GM19239 (cell line): ENCODE data around the gene B4GALT2.
A peak's percentile ranks its signal among the peaks of the same experiment; 100 is the strongest.

Source experiments
- DNase-seq: peaks from one replicate; pipeline ENCODE4 v3.0.0; 2011; ENCODE audit warnings: low spot score; ENCODE audit not compliant: insufficient read length
- FAIRE-seq: peaks from 2 replicates; lab custom pipeline; 2011; peaks lifted over from hg19 to GRCh38; lab: Jason Lieb, UNC

The B4GALT2 gene

DNA sequence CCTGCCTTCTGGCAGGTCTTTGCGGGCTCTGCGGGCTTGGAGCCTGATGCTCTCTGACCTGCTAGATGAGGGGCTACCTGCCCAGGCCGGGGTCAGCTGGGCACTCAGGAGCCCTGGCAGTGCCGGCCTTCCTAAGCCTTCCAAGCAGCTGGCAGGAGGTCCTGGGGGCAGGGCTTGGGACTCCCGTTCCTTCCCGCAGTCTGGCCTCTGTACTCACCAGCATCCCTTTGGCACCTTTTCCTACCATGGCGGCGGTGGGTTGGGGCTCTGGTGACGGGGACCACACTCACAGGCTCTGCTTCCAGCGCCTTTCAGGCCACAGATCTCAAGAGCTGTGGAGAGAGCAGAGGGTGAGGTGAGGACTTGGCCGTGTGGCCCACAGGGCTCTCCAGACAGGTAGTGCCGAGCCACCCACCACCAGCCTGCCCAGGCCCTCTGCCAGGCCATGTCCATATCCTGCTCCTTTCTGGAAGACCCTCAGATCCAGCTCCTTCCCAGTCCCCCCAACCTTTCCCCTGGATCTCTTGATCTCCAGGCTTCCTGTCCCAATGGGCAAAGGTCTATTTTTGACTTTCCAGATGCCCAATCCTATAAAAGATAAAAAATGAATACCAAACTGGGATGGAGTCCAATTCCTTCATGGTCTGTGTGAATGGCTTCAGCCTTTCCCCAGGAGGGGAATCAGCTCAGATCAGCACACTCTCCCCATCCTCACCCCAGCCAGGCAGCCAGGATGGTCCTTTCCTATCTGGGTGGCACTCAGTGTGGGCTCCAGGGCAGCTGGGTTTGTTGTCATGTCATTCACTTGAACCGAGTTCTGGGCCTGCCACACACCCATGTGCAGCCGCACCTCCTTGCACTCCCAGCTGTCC, 45.3 kb downstream of the B4GALT2 start:
- no peak for FAIRE-seq
- no peak for DNase-seq

- no peak for DNase-seq
- no peak for FAIRE-seq
These were observed 46.0 kb downstream of the B4GALT2 start for GRCh38 chr1:44024903-44025525.

- FAIRE-seq (no peak), DNase-seq (no peak)
These were observed 46.8 kb downstream of the B4GALT2 start for GRCh38 chr1:44025816-44026215.

DNA sequence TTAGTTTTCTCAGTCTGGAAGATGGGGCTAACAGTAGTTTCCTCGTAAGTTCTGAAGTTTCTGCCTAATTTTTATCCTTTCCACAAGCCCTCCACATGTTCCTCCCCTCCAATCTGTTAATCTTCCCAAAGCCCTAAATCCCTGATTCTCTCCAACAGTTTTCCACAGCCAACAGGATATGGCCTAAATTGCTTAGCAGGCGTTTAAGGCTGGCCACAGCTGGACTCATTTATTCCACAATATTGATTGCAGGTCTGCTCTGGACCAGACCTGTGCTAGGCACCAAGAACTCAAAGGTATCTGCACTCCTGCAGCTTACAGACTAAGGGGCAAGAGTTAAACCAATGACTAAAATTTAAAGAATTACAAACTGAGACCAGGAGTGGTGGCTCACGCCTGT, 48.3 kb downstream of the B4GALT2 start:
- DNase-seq, result no peak
- no peak for FAIRE-seq

DNA sequence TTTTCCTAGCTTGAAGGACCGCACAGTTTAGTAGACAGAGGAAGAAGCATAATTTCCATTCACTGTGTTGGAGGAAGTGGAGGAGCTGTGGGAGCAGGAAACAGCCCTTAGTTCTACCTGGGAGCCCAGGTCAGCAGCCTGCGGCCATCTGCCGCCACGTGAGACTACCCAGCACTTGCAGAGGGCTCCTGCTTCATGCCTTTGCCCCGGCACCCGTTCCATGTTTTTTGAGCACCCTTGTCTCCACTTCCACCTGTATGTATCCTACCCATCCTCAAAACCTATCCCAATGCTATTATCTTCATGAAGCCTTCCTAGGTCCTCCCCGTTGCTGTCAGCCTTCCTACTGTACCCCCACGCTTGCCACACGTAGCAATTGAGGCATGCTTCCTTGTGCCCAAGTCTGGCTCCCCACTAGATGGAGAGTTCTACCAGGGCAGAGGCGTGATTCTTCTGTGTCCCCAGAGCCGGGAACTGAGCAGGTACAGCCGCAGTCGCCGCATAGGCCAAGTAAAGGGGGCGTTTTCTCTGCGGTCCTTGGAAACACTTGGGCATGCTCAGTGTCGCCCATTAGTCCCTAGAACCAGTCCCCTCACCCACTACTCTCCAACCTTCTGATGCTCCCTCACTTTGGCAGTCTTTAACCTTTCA, 50.4 kb downstream of the B4GALT2 start:
- FAIRE-seq (no peak), DNase-seq (peak; percentile 46)

- peak; percentile 88 for DNase-seq
- peak; percentile 98 for FAIRE-seq
These were observed 51.0 kb downstream of the B4GALT2 start for GRCh38 chr1:44029911-44030604.

DNA sequence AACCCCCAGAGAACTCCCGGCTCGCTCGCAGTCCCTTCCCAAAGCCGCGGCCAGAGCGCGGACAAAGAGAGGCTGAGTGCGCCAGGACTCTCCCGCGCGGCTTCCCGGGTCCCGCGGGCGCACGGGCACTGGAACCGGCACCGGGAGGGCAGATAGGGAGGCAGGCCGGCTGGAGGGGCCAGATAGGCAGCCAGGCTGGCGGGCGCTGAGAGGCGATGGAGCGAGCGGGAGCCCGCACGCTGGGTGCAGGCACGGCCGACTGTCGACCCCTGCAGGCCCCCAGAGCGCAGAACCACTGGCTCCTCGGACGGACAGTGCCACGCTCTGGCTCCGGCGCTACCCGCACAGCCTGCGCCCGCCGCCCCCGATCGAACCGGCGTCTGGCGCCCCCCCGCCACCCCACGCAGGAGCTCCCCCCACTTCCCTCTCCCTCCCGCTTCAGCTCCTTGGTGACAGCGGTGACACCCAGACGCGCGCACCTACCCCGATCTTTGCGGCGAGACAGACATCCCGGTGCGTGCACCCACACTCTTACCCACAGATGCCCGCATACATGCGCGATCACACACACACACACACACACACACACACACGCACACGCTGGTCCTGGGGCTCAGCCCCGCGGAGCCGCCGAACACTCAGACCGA, 51.7 kb downstream of the B4GALT2 start:
- FAIRE-seq, result no peak
- no peak for DNase-seq

DNA sequence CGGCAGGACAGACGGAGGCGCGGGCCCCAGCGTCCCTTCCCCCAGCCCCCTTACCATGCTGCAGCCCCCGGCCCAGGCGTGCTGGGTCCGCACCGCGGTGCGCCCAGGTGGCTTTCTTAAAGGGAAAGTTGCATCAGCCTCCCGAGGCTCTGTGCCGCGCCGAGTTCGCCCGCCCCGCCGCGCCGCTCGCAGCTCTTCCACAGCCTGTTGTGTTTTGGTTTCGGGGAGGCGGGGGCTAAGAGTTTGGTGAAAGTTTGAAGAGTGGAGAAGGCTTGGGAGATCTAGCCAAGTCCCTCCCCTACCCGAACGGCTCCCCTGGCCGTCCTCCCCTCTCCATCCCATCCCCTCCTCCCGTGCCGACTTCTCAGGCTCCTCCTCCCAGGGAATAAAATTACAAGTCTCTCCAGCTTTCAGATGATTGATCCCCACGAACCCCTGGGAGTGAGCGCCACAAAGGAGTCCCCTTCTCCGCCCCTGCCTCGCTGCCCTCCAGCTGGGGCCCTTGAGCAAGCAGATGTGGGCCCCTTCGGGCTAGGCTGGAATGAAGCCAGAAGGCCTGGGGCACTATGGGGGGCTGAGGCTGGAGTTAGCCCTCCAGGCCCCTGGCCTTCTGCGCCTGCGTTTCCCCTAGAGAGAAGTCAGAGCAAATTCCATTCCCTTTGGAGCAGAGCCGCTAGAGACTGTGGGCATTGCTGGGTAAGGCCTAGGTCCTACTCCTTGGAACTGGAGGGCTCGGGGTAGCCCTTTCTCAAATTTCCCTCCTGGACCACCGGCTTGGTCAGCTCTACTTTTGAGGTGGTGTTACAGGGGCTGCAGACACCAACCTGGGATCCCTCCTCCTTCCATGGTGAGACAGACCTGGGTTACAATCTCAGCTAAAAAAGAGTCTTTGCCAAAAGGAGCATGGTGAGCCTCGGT, 52.5 kb downstream of the B4GALT2 start, which contains the start of gene SLC6A9:
SLC6A9 (minus strand) TSS at position 211 of the 918 bp plus-strand sequence. CDS start 7,185 bp downstream, outside the sequence.
- no peak for FAIRE-seq
- no peak for DNase-seq

- DNase-seq, result no peak
- no peak for FAIRE-seq
These were observed 53.3 kb downstream of the B4GALT2 start for GRCh38 chr1:44032170-44032790.

DNA sequence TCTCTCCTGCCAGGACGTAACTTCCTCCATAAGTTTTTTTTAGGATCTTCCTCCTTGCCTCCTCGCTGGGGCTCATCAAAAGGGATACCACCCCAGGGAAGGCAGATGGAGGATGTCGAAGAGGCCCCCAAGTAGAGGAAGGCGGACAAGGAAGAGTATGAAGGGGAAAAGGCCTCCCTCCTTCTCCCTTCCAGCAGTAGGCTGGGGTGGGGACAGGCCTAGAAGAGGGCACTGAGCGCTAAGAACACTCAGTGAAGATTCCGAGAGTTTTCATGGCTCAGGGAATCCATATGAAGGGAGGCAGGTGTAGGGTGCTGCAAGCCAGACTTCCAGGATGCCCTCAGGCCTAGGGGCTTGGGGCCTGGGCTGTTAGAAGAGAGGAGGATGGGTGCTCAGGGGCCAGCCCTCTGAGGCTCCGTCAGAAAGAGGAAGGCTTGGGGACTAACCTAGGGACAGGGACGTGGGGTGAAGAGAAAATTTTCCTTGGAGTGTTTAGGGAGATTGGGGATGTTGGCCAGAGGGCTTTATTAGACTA, 54.1 kb downstream of the B4GALT2 start:
- FAIRE-seq, result no peak
- DNase-seq, result no peak

DNA sequence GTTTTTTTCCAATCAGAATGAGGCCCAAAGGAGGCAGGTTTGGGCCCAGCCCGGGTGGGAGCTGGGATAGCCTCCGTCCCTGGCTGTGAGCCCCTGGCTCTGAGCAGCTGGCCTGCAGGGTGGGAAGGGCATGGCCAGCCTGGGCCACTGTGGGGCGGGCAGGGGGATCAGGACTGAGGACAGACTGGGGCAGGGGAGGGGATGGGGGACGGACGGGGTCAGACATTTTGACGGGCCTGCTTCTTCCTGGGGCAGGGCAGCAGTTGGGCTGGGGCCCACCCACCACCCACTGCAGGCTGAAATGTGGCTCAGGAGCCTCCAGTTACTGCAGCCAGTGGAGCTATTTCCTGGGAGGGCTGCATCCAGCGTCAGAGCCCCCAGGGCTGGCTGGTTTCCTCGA, 54.7 kb downstream of the B4GALT2 start:
- FAIRE-seq (no peak), DNase-seq (no peak)

DNA sequence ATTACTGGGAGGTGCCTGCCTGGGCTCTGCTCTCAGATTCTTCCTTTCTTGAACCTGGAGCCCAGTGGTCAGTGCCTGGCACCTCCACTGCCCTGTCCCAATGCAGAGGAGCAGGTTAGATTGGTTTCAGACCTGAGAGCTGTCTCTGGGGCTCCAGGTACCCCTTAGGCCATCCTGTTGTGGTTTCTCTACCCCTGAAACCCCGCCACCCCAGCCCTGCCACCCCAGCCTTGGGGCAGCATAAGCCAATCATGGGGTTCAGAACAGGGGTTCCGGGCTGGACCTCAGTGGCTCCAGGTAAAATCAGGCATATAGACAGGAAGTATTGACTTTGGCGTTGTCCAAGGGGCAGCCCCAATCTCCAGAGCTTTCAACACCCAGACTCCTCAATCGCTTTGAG, 55.4 kb downstream of the B4GALT2 start:
- FAIRE-seq (no peak), DNase-seq (no peak)

DNA sequence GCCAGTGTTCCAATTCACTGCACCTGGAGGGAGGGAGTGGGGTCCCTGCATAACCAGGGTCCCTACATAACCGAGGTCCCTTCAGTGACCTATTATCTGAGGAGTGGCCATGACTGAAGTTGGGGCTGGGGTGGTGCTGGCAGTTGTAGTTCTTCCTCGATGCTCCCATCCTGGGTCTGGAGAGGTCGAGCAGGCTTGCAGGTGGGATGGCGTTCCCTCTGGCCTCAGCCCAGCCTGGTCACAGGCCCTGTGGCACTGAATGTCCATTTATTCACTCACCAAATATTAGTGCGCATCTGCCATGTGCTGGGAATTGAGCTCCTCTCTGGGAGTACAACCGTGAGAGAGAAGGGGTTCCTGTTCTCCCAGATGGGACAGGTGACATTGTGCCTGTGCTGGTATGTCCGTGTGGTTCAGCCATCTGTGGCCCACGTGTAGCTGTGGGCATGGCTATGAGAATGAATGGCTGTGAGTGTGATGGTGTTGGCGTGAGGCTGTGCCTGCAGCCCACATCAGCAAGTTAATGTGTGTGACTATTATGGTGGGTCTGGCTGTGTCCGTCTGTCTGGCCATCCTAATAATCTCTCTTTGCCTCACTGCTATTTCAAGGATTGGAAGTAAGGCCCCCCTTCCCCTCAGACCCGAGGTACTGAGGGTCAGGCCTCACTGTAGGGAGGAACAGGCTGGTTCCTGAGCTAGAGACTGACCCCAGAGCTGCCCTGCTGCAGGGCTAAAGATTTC, 56.1 kb downstream of the B4GALT2 start:
- no peak for FAIRE-seq

GRCh38 chr1:44035726-44036408, 56.9 kb downstream of the B4GALT2 start:
- DNase-seq, result no peak
- FAIRE-seq, result no peak

More for the DNA sequence above, 56.1 kb downstream of the B4GALT2 start:
- DNase-seq, result no peak

DNA sequence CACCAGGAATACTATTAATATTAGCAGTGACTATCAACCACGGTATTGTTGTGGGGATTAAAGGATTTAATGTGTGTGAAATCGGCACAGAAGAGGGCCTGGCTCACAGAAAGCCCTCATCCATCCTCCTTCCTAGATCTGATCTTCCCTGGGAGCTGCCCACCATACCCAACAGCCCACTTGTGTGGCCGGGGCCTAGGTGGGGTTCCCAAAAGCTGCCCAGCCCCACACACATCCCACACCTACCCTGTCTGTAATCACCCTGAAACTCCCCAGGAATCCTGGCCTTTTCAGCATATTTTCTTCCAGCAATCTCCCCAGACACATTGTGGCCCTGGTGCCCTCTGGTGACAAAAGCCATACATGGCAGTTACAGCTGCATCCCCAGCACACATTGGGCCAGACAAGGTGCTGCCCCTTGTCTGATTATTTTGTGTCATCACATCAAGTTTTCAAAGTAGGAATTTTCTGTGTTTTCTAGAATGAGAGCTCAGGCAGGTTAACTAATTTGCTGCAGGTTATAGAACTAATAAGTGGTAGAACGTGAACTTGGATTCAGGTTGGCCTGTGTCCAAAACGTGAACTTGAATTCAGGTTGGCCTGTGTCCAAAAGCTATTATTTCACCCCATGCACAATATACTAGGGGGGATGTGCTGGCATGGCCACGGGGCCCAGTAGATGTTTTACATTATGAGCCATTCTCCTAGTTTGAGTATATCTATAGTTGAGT, 57.6 kb downstream of the B4GALT2 start:
- FAIRE-seq, result peak; percentile 88

GRCh38 chr1:44037154-44037553, 58.1 kb downstream of the B4GALT2 start:
- DNase-seq, result no peak
- no peak for FAIRE-seq

More for the DNA sequence above, 57.6 kb downstream of the B4GALT2 start:
- DNase-seq, result no peak
